HG03460 (cell line): Measurements from ENCODE around the gene LMAN2.
"Not testable (repeated sequence)": the region's sequence is repeated elsewhere in the genome, so short reads cannot be mapped to it uniquely, and the experiment has no call there.

Experiments
- ATAC-seq: cut with Tn5 transposase; IDR thresholded peaks from one replicate; pipeline ENCODE4 v1.9.1; 2021; ENCODE audit not compliant: unreplicated experiment

LMAN2 gene

GRCh38 chr5:177378884-177379883 is 27.7 kb upstream of the LMAN2 start:
- ATAC-seq: peak; percentile 59

DNA sequence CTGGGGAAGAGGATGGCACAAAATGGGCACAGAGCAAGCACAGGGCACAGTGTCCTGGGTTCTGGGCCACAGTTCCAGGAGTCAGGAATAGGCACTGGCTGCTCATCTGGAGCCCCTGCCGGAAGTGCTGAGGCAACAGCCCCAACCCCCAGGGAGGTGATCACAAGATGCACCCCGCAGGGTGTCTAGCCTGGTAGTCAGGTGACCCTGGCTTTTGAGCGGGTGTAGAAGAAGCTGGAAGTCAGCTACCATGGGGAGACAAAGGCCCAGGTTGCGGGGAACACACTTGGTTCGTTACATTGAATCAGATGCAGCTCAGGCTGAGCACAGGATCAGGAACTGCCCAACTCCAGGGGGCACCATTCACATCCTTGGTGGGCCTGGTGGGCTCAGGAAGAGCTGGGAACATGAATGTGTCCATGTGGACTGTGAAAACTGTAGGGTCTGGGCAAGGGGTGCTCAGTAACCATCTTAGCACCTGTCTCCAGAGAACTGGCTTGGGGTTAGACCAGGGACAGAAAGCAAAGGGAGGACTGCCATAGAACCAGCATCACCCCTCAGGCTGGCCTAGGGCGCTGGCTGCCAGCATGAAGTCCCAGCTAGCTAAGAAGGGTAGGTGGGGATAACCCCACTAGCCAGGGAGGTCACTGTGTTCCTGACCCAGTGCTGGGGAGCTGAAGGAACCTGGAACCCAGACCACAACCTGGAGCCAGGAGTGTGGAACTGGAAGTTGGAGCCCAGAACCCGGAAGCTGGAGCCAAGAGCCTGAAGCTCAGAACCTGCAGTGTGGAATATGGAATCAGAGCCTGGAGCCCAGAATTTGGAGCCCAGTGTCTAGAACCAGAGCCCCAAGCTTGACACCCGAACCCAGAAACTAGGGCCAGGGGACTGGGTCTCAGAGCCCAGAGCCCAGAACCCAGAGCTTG is 26.6 kb upstream of the LMAN2 start:
- no peak for ATAC-seq

DNA sequence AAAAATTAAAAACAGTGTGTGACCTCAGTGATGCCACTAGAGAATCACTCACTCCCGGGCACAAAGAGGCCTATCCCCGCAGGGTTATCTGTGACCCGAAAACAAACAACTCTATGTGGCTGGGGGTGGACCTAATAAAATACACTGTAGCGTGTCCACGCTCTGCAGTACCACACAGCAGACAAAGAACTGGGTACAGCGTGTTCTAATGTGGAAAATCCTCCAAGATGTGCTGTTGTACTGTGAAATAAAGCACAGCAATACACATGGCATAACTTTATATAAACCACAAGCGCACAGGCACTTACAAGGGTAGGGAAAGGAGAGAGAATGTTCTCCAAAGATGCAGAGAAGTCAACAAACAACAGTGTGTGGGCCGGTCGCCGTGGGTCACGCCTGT is 24.6 kb upstream of the LMAN2 start:
- no peak for ATAC-seq

DNA sequence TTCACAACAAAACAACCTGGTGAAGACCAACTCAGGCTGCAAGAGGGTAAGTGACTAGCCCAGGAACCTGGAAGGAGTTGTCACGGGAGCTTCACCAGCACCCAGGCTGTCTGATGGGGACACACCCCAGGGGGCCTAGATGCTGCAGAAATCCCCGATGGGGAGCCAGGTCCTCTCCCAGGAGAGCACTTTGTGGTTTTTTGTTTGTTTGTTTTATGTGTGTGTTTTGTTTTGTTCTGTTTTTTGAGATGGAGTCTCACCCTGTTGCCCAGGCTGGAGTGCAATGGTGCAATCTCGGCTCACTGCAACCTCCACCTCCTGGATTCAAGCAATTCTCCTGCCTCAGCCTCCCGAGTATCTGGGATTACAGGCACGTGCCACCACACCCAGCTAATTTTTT is 24.0 kb upstream of the LMAN2 start:
- not testable (repeated sequence) for ATAC-seq

DNA sequence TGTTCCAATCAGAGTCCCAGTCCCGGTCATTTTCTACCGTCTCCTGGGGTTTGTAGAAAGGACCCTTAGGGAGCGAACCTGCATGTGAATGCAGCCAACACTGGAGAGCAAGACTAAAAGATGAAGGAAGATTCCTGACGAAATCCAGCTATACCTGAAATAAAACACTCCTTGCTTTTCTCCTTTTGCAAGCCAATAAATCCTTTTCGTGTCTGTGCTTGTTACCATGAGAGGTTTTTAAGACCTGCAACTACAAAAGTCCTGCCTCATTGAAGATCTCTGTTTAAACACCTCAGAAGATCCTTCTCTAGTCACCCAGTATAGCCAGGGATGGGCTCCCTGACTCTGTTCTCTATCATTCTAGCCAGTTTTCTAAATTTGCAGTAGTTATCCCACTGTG is 22.7 kb upstream of the LMAN2 start:
- no peak for ATAC-seq

GRCh38 chr5:177373806-177374205 is 22.3 kb upstream of the LMAN2 start:
- ATAC-seq: no peak

GRCh38 chr5:177372910-177373309 is 21.4 kb upstream of the LMAN2 start:
- no peak for ATAC-seq

DNA sequence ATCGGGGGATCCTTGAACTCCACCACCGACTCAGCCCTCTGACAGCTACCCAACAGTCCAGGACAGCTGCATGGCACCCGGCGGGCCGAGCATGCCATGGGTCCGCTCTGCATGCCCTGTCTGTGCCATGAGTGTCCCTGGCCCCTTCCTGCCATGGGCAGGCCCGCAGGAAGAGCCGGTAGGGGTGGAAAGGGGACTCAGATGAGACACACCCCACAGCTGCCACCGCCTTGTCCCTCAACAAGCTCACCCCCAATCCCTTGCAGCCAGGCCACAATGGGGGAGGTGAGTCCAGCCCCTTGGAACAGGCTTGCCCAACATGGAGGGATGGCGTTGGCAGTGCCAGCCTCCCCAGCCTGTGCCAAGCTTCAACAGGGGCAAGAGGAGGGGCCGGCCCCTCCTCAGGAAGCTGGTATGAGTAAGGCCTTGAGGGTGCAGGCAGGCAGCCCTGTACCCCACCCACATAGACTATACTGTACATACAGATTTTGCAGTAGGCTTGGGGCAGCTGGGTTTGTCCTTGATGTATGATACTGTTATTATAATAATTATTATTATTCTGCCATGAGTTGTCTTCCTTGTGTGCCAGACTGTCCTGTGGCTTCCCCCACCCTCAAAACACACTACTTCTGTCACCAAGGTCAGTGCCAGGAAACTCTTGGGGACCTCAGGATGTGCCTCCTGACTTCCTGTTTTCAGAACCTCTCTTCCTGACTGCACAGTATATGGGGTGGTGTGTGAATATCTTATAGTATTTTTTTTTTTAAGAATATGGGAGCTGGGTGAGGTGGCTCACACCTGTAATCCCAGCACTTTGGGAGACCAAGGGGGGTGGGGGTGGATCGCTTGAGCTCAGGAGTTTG is 20.8 kb upstream of the LMAN2 start:
- ATAC-seq: no peak

- ATAC-seq: no peak
These were observed 19.9 kb upstream of the LMAN2 start for GRCh38 chr5:177371120-177372033.

- ATAC-seq: peak; percentile 65
These were observed 19.1 kb upstream of the LMAN2 start for GRCh38 chr5:177370488-177371119.

- no peak for ATAC-seq
These were observed 18.4 kb upstream of the LMAN2 start for GRCh38 chr5:177369645-177370440.

GRCh38 chr5:177368869-177369644 is 17.6 kb upstream of the LMAN2 start:
- no peak for ATAC-seq

DNA sequence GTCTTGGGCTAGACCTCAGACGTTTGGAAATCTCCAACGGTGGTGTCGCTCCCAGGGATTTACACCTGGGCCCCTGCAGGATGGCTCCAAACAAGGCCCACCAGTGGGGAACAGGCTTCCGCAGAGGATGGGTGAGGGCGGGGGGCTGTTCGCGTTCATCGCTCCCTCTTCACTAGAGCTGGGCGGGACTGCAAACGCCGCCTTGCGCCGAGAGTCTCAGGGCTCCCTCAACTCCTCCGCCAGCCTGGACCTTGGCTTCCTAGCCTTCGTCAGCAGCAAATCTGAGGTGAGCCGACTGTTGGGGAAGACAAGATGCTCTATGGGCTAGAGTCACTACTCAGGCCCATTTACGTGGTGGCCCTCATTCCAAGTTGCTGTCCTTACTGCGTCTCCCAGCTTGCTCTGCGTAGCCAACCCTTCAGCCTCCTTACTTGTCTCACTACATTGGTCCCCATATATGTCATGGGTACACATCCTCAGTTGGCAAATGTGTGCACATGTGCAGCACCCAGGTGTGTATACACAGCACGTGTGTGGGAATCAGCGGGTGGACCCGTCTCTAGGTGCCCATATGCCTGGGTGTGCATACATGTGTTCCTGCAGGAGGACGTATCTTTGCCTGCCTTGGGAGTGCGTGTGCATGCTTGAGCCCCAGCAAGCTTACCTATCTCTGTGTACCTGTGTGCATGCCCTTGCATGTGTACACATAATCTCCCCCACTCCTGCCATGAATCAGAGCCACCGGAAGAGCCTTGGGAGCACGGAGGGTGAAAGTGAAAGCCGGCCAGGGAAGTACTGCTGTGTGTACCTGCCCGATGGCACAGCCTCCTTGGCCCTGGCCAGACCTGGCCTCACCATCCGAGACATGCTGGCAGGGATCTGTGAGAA is 16.8 kb upstream of the LMAN2 start:
- ATAC-seq: no peak

DNA sequence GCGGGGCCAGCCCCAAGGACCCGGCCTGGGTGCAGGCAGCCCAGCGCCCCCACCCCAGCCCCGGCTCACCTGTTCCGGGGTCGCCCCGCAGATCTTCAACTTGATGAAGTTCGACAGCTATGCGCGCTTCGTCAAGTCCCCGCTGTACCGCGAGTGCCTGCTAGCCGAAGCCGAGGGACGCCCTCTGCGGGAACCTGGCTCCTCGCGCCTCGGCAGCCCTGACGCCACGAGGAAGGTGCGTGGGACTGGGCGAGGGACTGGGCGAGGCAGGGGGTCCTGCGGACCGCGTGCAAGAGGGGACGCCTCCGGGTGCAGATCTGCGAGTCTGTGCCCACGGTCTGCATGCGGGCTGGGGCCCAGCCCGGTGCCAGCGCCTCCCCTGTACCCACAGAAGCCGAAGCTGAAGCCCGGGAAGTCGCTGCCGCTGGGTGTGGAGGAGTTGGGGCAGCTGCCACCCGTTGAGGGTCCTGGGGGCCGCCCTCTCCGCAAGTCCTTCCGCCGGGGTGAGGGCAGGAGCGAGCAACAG is 15.9 kb upstream of the LMAN2 start:
- no peak for ATAC-seq

- no peak for ATAC-seq
These were observed 15.3 kb upstream of the LMAN2 start for GRCh38 chr5:177366528-177367322.
